H9 (cell line): ENCODE results near the gene CIPC. TPM values are rescaled to one million over a fixed set of nuclear protein-coding genes. Genes with fewer than 3 reads are reported as not detected.

Source experiments
- DNase-seq: peaks from one replicate; pipeline ENCODE4 v3.0.0-alpha.2; 2017
- H2AFZ ChIP-seq: one replicate; pipeline ENCODE4 v1.6.1; 2013; ENCODE audit warnings: mild to moderate bottlenecking, low read length, control low read depth, moderate library complexity
- H2AK5ac ChIP-seq: 2 replicates; pipeline ENCODE4 v1.6.1; 2013; ENCODE audit warnings: low read length, control low read depth, mixed read lengths; ENCODE audit not compliant: insufficient read length
- H2BK120ac ChIP-seq: one replicate; pipeline ENCODE4 v1.6.1; 2013; ENCODE audit warnings: low read depth, mild to moderate bottlenecking, low read length, control low read depth, inconsistent platforms; ENCODE audit not compliant: poor library complexity, severe bottlenecking
- H2BK12ac ChIP-seq: 2 replicates; pipeline ENCODE4 v1.6.1; 2013; ENCODE audit warnings: low read length, control low read depth, mixed read lengths, low read depth; ENCODE audit not compliant: insufficient read length
- H2BK15ac ChIP-seq: 2 replicates; pipeline ENCODE4 v1.6.1; 2013; ENCODE audit warnings: low read depth, low read length, control low read depth
- H2BK20ac ChIP-seq: one replicate; pipeline ENCODE4 v1.6.1; 2013; ENCODE audit warnings: low read depth, mild to moderate bottlenecking, low read length, control low read depth, inconsistent platforms; ENCODE audit not compliant: poor library complexity, severe bottlenecking
- H2BK5ac ChIP-seq: 2 replicates; pipeline ENCODE4 v1.6.1; 2013; ENCODE audit warnings: low read length, control low read depth, mixed read lengths; ENCODE audit not compliant: insufficient read length
- H3K14ac ChIP-seq: 2 replicates; pipeline ENCODE4 v1.6.1; 2013; ENCODE audit warnings: low read length, control low read depth; ENCODE audit not compliant: insufficient read depth
- H3K18ac ChIP-seq: 2 replicates; pipeline ENCODE4 v1.6.1; 2013; ENCODE audit warnings: low read depth, mild to moderate bottlenecking, mixed read lengths, low read length, control low read depth; ENCODE audit not compliant: insufficient read length
- H3K23ac ChIP-seq: 2 replicates; pipeline ENCODE4 v1.6.1; 2013; ENCODE audit warnings: low read length, control low read depth, mixed read lengths, low read depth; ENCODE audit not compliant: insufficient read length
- H3K23me2 ChIP-seq: 2 replicates; pipeline ENCODE4 v1.6.1; 2013; ENCODE audit warnings: low read depth, mild to moderate bottlenecking, mixed read lengths, low read length, control low read depth; ENCODE audit not compliant: insufficient read length, poor library complexity, severe bottlenecking
- H3K27ac ChIP-seq: 2 replicates; pipeline ENCODE4 v1.5.1; 2013; ENCODE audit warnings: low read length, control low read depth, mixed read lengths, low read depth; ENCODE audit not compliant: insufficient read length
- H3K27me3 ChIP-seq: 2 replicates; pipeline ENCODE4 v1.6.1; 2013; ENCODE audit warnings: low read length, control low read depth, inconsistent platforms; ENCODE audit not compliant: insufficient read depth
- H3K4ac ChIP-seq: 2 replicates; pipeline ENCODE4 v1.6.1; 2013; ENCODE audit warnings: low read depth, mild to moderate bottlenecking, control low read depth, inconsistent platforms, low read length, moderate library complexity
- H3K4me1 ChIP-seq: 2 replicates; pipeline ENCODE4 v1.6.1; 2013; ENCODE audit warnings: low read length, control low read depth, inconsistent platforms; ENCODE audit not compliant: insufficient read depth
- H3K4me2 ChIP-seq: 2 replicates; pipeline ENCODE4 v1.6.1; 2013; ENCODE audit warnings: low read length, control low read depth, mixed read lengths; ENCODE audit not compliant: insufficient read length, insufficient read depth
- H3K56ac ChIP-seq: 2 replicates; pipeline ENCODE4 v1.6.1; 2013; ENCODE audit warnings: low read depth, mild to moderate bottlenecking, mixed read lengths, low read length, control low read depth; ENCODE audit not compliant: insufficient read length
- H3K79me1 ChIP-seq: 2 replicates; pipeline ENCODE4 v1.6.1; 2013; ENCODE audit warnings: low read depth, mild to moderate bottlenecking, moderate library complexity, low read length, control low read depth, inconsistent platforms; ENCODE audit not compliant: insufficient read depth, poor library complexity, severe bottlenecking
- H3K79me2 ChIP-seq: 2 replicates; pipeline ENCODE4 v1.6.1; 2013; ENCODE audit warnings: low read length, control low read depth, inconsistent platforms; ENCODE audit not compliant: insufficient read depth
- H3K9ac ChIP-seq: 2 replicates; pipeline ENCODE4 v1.6.1; 2013; ENCODE audit warnings: low read length, control low read depth, mixed read lengths; ENCODE audit not compliant: insufficient read length; ENCODE audit errors: extremely low read depth
- H3K9me3 ChIP-seq: one replicate; pipeline ENCODE4 v1.6.1; 2013; ENCODE audit warnings: low read depth, low read length, inconsistent platforms; ENCODE audit not compliant: control insufficient read depth
- H3T11ph ChIP-seq: one replicate; pipeline ENCODE4 v1.6.1; 2013; ENCODE audit warnings: mild to moderate bottlenecking, low read length, control low read depth, inconsistent platforms
- H4K20me1 ChIP-seq: one replicate; pipeline ENCODE4 v1.6.1; 2013; ENCODE audit not compliant: control insufficient read depth, insufficient read length, insufficient read depth
- H4K5ac ChIP-seq: 2 replicates; pipeline ENCODE4 v1.6.1; 2013; ENCODE audit warnings: low read depth, mild to moderate bottlenecking, mixed read lengths, low read length, control low read depth; ENCODE audit not compliant: insufficient read length
- H4K8ac ChIP-seq: replicated peaks from 2 replicates; pipeline ENCODE4 v1.6.1; 2013; ENCODE audit warnings: low read length, control low read depth, mixed read lengths, low read depth; ENCODE audit not compliant: insufficient read length
- H4K91ac ChIP-seq: 2 replicates; pipeline ENCODE4 v1.6.1; 2013; ENCODE audit warnings: low read depth, mild to moderate bottlenecking, moderate library complexity, mixed read lengths, low read length, control low read depth; ENCODE audit not compliant: insufficient read length
- H3K27ac Mint-ChIP-seq, 3 experiments: 2 replicates in 2 of 3; 3 replicates in 1 of 3; pipeline ENCODE4 v1.8.0; 2020 to 2021; ENCODE audit warnings: mixed read lengths in 3 of 3, mild to moderate bottlenecking in 1 of 3, moderate library complexity in 1 of 3
- H3K27me3 Mint-ChIP-seq: 2 replicates; pipeline ENCODE4 v1.8.0; 2021; ENCODE audit warnings: low read depth, mild to moderate bottlenecking, moderate library complexity, mixed read lengths
- H3K36me3 Mint-ChIP-seq, 3 experiments: 2 replicates in 2 of 3; 3 replicates in 1 of 3; pipeline ENCODE4 v1.8.0; 2020 to 2021; ENCODE audit warnings: low read depth in 3 of 3, mixed read lengths in 3 of 3; ENCODE audit not compliant: insufficient read depth in 1 of 3
- H3K4me1 Mint-ChIP-seq, 2 experiments: 2 replicates each; pipeline ENCODE4 v1.8.0; 2020; ENCODE audit warnings: mixed read lengths in 2 of 2
- H3K4me3 Mint-ChIP-seq, 2 experiments: 2 replicates in 1 of 2; 3 replicates in 1 of 2; pipeline ENCODE4 v1.8.0; 2020 to 2021; ENCODE audit warnings: mild to moderate bottlenecking in 2 of 2, mixed read lengths in 2 of 2, moderate library complexity in 1 of 2
- H3K9me3 Mint-ChIP-seq, 2 experiments: 2 replicates in 1 of 2; 3 replicates in 1 of 2; pipeline ENCODE4 v1.8.0; 2020; ENCODE audit warnings: mild to moderate bottlenecking in 2 of 2, mixed read lengths in 2 of 2, moderate library complexity in 1 of 2
- WGBS: extraction: QIAGEN DNeasy Blood & Tissue Kit; methylation state at CpG from one replicate; pipeline ENCODE4 v1.1.7; 2013; ENCODE audit warnings: missing lambda C conversion rate, low lambda C conversion rate, mixed read lengths; ENCODE audit not compliant: insufficient read length; ENCODE audit errors: extremely low coverage; 5-methylcytosine and 5-hydroxymethylcytosine counted together
- long read RNA-seq: library from polyadenylated mRNA; unstranded; transcript quantifications from one replicate; pipeline ENCODE4 v2.0.0, GENCODE V29; 2020
- total RNA-seq: library from RNA; stranded (reverse); gene quantifications from 2 replicates; pipeline ENCODE4 v1.2.1, GENCODE V29; 2021
- TF ChIP-seq, protein P1 (sequence below): fragments of 200-600 bp; sonication (generic); conservative IDR thresholded peaks from 3 replicates; pipeline ENCODE4 v1.8.0; 2021; ENCODE audit warnings: antibody characterized with exemption, mild to moderate bottlenecking

CIPC gene, protein sequence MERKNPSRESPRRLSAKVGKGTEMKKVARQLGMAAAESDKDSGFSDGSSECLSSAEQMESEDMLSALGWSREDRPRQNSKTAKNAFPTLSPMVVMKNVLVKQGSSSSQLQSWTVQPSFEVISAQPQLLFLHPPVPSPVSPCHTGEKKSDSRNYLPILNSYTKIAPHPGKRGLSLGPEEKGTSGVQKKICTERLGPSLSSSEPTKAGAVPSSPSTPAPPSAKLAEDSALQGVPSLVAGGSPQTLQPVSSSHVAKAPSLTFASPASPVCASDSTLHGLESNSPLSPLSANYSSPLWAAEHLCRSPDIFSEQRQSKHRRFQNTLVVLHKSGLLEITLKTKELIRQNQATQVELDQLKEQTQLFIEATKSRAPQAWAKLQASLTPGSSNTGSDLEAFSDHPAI
- total RNA-seq: 22.2 and 23.4 TPM in 2 replicates
- long read RNA-seq, full-length matches to known transcripts: 36 of 42 reads
- long read RNA-seq, partial matches to known transcripts: 3 of 42 reads
- long read RNA-seq, other reads (novel, unspliced or antisense): 3 of 42 reads

DNA sequence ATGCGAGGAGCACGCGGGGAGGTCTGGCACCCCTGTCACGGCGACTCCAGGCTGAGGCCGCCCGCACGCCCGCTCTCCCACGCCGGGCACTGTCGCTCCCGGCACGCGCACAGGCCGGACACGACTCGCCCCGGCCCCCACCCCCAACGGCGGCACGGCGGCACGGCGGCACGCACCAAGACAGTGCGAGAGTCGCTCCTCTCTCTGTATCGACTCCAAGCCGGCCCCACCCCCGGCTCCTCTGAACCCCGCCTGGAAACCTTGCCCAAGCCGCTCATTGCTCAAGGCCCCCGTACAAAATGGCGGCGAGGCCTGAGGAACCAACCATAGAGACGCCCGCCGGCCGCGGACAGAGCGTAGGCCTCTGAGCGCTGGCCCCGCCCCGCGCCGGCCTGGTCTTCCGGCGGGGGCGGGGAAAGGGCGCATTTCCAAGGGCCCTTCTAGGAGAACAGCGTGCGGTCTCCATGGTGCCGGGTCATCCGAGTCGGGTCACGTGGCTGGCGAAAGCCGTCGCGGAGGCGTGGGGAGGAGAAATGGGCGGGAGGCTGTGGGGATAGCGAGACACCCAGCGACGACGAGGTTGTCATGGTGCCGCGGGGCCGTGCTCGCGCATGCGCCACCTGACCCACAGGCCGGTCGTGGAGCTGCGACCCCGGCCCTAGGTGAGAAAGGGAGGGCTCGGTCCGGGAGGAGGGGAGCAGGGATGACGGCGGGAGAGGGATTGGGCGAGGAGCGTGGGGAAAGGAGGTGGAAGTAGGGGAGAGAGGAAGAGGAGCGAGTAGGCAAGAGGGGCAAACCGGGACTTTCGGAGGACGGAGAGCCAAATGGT is at the start of gene CIPC:
CIPC (plus strand) TSS at position 559 of the 829 bp plus-strand sequence. CDS start 7,451 bp downstream, outside the sequence.
- Histone ChIP-seq H3K4ac (no peak within 1 kb of the TSS), H3K27ac (peak within 1 kb of the TSS; percentile 65), H4K20me1 (no peaks in the 10 kb centered on the region), H3K23ac (no peak within 1 kb of the TSS), H3K23me2 (peaks cover 13% of the 10 kb centered on the region), H3K9me3 (no peaks in the 10 kb centered on the region), H3K56ac (no peak within 1 kb of the TSS), H3K9ac (peak within 1 kb of the TSS; percentile 89), H2BK12ac (no peak within 1 kb of the TSS), H2BK120ac (no peak within 1 kb of the TSS), H2BK20ac (no peak within 1 kb of the TSS), H4K5ac (no peak within 1 kb of the TSS), H3K27me3 (no peaks in the 10 kb centered on the region), H2BK5ac (no peak within 1 kb of the TSS), H2BK15ac (no peak within 1 kb of the TSS), H2AK5ac (peak within 1 kb of the TSS; percentile 1), H3K14ac (peak within 1 kb of the TSS; percentile 80), H2AFZ (peak within 1 kb of the TSS; percentile 42), H3T11ph (no peak within 1 kb of the TSS), H3K79me2 (peaks cover 5% of the 10 kb centered on the region; the same call in 1 of the 2 replicates), H3K79me1 (no peaks in the 10 kb centered on the region), H4K8ac (no peak within 1 kb of the TSS), H4K91ac (no peak within 1 kb of the TSS), H3K4me1 (peaks cover 2% of the 10 kb centered on the region; the same call in 1 of the 2 replicates), H3K18ac (peak within 1 kb of the TSS; percentile 59), H3K4me2 (peak within 1 kb of the TSS; percentile 99)
- H3K4me1 Mint-ChIP-seq: peaks cover 41 to 53% of the 10 kb centered on the region in 2 experiments
- H3K9me3 Mint-ChIP-seq: no peaks in the 10 kb centered on the region
- TF ChIP-seq, protein P1, sequence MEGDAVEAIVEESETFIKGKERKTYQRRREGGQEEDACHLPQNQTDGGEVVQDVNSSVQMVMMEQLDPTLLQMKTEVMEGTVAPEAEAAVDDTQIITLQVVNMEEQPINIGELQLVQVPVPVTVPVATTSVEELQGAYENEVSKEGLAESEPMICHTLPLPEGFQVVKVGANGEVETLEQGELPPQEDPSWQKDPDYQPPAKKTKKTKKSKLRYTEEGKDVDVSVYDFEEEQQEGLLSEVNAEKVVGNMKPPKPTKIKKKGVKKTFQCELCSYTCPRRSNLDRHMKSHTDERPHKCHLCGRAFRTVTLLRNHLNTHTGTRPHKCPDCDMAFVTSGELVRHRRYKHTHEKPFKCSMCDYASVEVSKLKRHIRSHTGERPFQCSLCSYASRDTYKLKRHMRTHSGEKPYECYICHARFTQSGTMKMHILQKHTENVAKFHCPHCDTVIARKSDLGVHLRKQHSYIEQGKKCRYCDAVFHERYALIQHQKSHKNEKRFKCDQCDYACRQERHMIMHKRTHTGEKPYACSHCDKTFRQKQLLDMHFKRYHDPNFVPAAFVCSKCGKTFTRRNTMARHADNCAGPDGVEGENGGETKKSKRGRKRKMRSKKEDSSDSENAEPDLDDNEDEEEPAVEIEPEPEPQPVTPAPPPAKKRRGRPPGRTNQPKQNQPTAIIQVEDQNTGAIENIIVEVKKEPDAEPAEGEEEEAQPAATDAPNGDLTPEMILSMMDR: no peak
- H3K4me3 Mint-ChIP-seq: peak within 1 kb of the TSS; percentile 79 to 87
- peak; percentile 99 for DNase-seq
- no peaks in the 10 kb centered on the region for H3K27me3 Mint-ChIP-seq
- WGBS: no CpG with 5 or more reads among the region's 87 CpGs
- peak within 1 kb of the TSS; percentile 94 to 98 (median 97) for H3K27ac Mint-ChIP-seq
- no peaks in the 10 kb centered on the region; a peak in 1 of 7 replicates for H3K36me3 Mint-ChIP-seq
